Calu3 (cell line): Measurements from ENCODE around the gene ISL1. TPM values are rescaled to one million over a fixed set of nuclear protein-coding genes. Genes with fewer than 3 reads are reported as not detected.

Experiments used
- BruUV-seq: library from RNA; stranded (reverse); fragments of 400-500 nt; replicated peaks from 2 replicates; lab custom pipeline; 2021; lab: Mats Ljungman, UMichigan
- CTCF ChIA-PET: fragments of 300-600 bp; sonication (Branson Sonifier 250); formaldehyde crosslinking; loops from one replicate; lab custom pipeline; 2022; ENCODE audit warnings: antibody characterized with exemption; lab: Charles Lee
- DNase-seq: peaks from one replicate; pipeline ENCODE4 v3.0.0; 2022
- H3K27ac Mint-ChIP-seq: one replicate; pipeline ENCODE4 v1.8.0; 2022; ENCODE audit warnings: mixed read lengths; ENCODE audit not compliant: unreplicated experiment
- H3K27me3 Mint-ChIP-seq: one replicate; pipeline ENCODE4 v1.8.0; 2022; ENCODE audit warnings: mixed read lengths; ENCODE audit not compliant: unreplicated experiment
- H3K36me3 Mint-ChIP-seq: one replicate; pipeline ENCODE4 v1.8.0; 2022; ENCODE audit warnings: mild to moderate bottlenecking, moderate library complexity, mixed read lengths; ENCODE audit not compliant: insufficient read depth, unreplicated experiment
- H3K4me1 Mint-ChIP-seq: one replicate; pipeline ENCODE4 v1.8.0; 2022; ENCODE audit warnings: mild to moderate bottlenecking, low read depth, mixed read lengths; ENCODE audit not compliant: unreplicated experiment
- H3K4me3 Mint-ChIP-seq: one replicate; pipeline ENCODE4 v1.8.0; 2022; ENCODE audit warnings: mild to moderate bottlenecking, low read depth, moderate library complexity, mixed read lengths; ENCODE audit not compliant: unreplicated experiment
- H3K9me3 Mint-ChIP-seq: one replicate; pipeline ENCODE4 v1.8.0; 2022; ENCODE audit warnings: low read depth, mixed read lengths; ENCODE audit not compliant: unreplicated experiment
- CTCF ChIP-seq: fragments of 200-600 bp; IDR thresholded peaks from one replicate; pipeline ENCODE4 v1.8.0; 2022; ENCODE audit warnings: antibody characterized with exemption; ENCODE audit not compliant: unreplicated experiment
- intact Hi-C: fragments of 100-400 bp; cut with micrococcal nuclease; formaldehyde crosslinking; loops from one replicate; pipeline ENCODE4 v1.10.0; 2022; ENCODE audit not compliant: unreplicated experiment
- total RNA-seq: library from RNA; stranded (reverse); gene quantifications from 2 replicates; pipeline ENCODE4 v1.2.3, GENCODE V29; 2022

Gene ISL1
- total RNA-seq, 1 experiment from 2014 or later = 9.4 TPM

DNA sequence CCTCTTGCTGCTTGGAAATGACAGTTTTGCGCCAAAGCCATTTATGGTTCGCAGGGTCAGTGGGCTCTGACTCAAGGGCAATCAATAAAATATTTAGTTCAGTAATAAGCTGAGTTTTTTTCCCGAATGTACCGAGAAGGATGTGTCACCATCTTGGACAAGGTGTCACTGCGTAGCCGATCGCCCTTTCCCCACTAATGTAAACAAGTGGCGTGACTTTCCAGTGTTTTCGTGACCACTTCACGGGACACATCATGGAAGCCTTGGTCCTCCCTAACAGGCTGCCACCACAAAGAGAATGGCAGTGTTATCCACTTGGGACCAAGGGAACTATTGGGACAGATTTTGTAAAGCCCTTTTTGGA lies 16.4 kb downstream of the ISL1 start:
- Mint-ChIP-seq H3K9me3 (no peaks in the 10 kb centered on the region), H3K27me3 (no peaks in the 10 kb centered on the region), H3K27ac (no peak overlapping the region), H3K4me3 (peak overlapping the region; percentile 85), H3K4me1 (peaks cover 43% of the 10 kb centered on the region), H3K36me3 (peaks cover 10% of the 10 kb centered on the region)
- intact Hi-C loops = no loop called here
- DNase-seq = no peak
- BruUV-seq = no TSS peak
- TF ChIP-seq CTCF = no peak
- CTCF ChIA-PET = no interaction called here

- Mint-ChIP-seq H3K27ac (peak overlapping the region; percentile 41), H3K4me1 (peaks cover 36% of the 10 kb centered on the region), H3K4me3 (no peak overlapping the region), H3K27me3 (no peaks in the 10 kb centered on the region), H3K9me3 (no peaks in the 10 kb centered on the region), H3K36me3 (peaks cover 3% of the 10 kb centered on the region)
- no peak for TF ChIP-seq CTCF
- CTCF ChIA-PET = no interaction called here
- DNase-seq = no peak
- BruUV-seq = no TSS peak
- intact Hi-C loops = no loop called here
Measured at GRCh38 chr5:51404255-51404654, 21.0 kb downstream of the ISL1 start.

DNA sequence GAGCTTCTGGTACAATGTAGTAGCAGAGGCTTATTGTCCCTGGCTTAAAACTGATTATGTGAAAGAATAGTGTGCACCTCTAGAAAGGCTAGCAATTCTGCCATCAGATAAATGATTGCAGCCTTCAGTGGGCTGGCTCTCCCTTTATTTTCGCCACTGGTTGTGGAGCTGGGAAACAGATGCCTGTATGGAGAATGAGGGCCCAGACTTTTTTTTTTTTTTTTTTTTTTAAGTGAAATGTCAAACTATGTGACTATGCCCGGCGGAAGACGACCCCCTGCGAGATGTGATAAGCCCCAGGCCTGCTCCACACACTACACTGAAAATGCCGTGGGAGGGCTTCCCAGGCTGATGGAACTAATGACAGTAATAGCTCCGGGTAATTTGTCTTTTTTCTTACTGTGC lies 28.7 kb downstream of the ISL1 start:
- no peak overlapping the region for H3K4me3 Mint-ChIP-seq
- no peak for DNase-seq
- H3K4me1 Mint-ChIP-seq = peaks cover 23% of the 10 kb centered on the region
- CTCF ChIA-PET = no interaction called here
- no peaks in the 10 kb centered on the region for H3K9me3 Mint-ChIP-seq
- H3K27me3 Mint-ChIP-seq = no peaks in the 10 kb centered on the region
- H3K27ac Mint-ChIP-seq = no peak overlapping the region
- TF ChIP-seq CTCF = no peak
- no TSS peak for BruUV-seq
- H3K36me3 Mint-ChIP-seq = no peaks in the 10 kb centered on the region
- intact Hi-C loops = no loop called here

DNA sequence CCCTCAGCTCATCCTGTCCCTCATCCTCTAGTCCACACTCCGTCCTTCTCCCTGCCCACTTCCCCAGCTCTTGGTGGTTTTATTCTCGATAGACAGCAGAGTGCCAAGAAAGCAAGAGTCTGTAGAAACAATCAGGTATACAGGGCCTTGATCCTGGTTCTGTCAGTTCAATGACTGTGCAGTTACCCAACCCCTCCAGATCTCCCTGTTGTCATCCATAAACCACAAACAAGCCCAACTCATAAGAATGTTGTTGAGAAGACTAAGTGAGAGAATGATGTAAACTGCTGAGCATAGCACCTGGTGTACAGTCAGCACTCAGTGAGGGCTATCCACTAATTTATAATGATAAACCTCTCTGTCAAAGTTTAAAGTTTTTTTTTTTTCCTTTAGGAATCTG lies 31.3 kb downstream of the ISL1 start:
- Mint-ChIP-seq H3K27ac (no peak overlapping the region), H3K4me3 (no peak overlapping the region), H3K9me3 (no peaks in the 10 kb centered on the region), H3K27me3 (no peaks in the 10 kb centered on the region), H3K4me1 (peaks cover 22% of the 10 kb centered on the region), H3K36me3 (no peaks in the 10 kb centered on the region)
- CTCF ChIA-PET = no interaction called here
- TF ChIP-seq CTCF = no peak
- no peak for DNase-seq
- no TSS peak for BruUV-seq
- intact Hi-C loops = no loop called here
